Activated CD4-positive, alpha-beta T cell treated with anti-CD3 and anti-CD28 coated beads, Interleukin-2, amount 10 ng/mL, durations not matched to agents 7 days and 5 days (primary cell): Measurements from ENCODE around the gene SLC27A1. TPM values are rescaled to one million over a fixed set of nuclear protein-coding genes. Genes with fewer than 3 reads are reported as not detected.
"Not testable (repeated sequence)": the region's sequence is repeated elsewhere in the genome, so short reads cannot be mapped to it uniquely, and the experiment has no call there.

ENCODE experiments used
- CTCF ChIA-PET: fragments of 350-600 bp; sonication (Branson Sonifier 250); formaldehyde crosslinking; loops from one replicate; lab custom pipeline; 2021; ENCODE audit warnings: antibody characterized with exemption; lab: Charles Lee
- POLR2A ChIA-PET: fragments of 350-600 bp; sonication (Branson Sonifier 250); formaldehyde crosslinking; loops from one replicate; lab custom pipeline; 2021; ENCODE audit warnings: antibody characterized with exemption; lab: Charles Lee
- DNase-seq: peaks from one replicate; pipeline ENCODE4 v3.0.0-alpha.2; 2020
- H3K27ac Mint-ChIP-seq: one replicate; pipeline ENCODE4 v1.8.0; 2021; ENCODE audit warnings: mild to moderate bottlenecking, moderate library complexity, mixed read lengths
- H3K27me3 Mint-ChIP-seq: one replicate; pipeline ENCODE4 v1.8.0; 2021; ENCODE audit warnings: mixed read lengths
- H3K36me3 Mint-ChIP-seq: one replicate; pipeline ENCODE4 v1.8.0; 2021; ENCODE audit warnings: low read depth, mixed read lengths
- H3K4me1 Mint-ChIP-seq: one replicate; pipeline ENCODE4 v1.8.0; 2021; ENCODE audit warnings: mixed read lengths
- H3K4me3 Mint-ChIP-seq: one replicate; pipeline ENCODE4 v1.8.0; 2021; ENCODE audit warnings: mild to moderate bottlenecking, moderate library complexity, mixed read lengths
- H3K9me3 Mint-ChIP-seq: one replicate; pipeline ENCODE4 v1.8.0; 2021; ENCODE audit warnings: mixed read lengths
- total RNA-seq, 2 experiments: library from RNA; stranded (reverse); gene quantifications; one replicate each; pipeline ENCODE4 v1.2.3, GENCODE V29; 2021

SLC27A1 gene
- total RNA-seq, 2 experiments from 2014 or later: 2.1 to 2.8 TPM

- Mint-ChIP-seq H3K4me1 (peaks cover 25% of the 10 kb centered on the region), H3K9me3 (no peaks in the 10 kb centered on the region), H3K4me3 (no peak overlapping the region), H3K36me3 (no peaks in the 10 kb centered on the region), H3K27ac (no peak overlapping the region), H3K27me3 (peaks cover 11% of the 10 kb centered on the region)
- POLR2A ChIA-PET: no interaction called here
- CTCF ChIA-PET: interaction anchor here (1.1 to 2.6 kb wide), 4 partner anchors 29 to 76 kb away, joined by 3 to 7 read pairs (median 3); no protein-coding TSS in a partner anchor
- DNase-seq: no peak
Observed at GRCh38 chr19:17467471-17468301, 2.6 kb upstream of the SLC27A1 start.

- Mint-ChIP-seq H3K9me3 (no peaks in the 10 kb centered on the region), H3K27ac (no peak overlapping the region), H3K36me3 (no peaks in the 10 kb centered on the region), H3K27me3 (peaks cover 11% of the 10 kb centered on the region), H3K4me1 (peaks cover 32% of the 10 kb centered on the region), H3K4me3 (peak overlapping the region; percentile 87)
- POLR2A ChIA-PET: no interaction called here
- CTCF ChIA-PET: interaction anchor here (1.2 to 1.5 kb wide), 2 partner anchors 14 to 55 kb away, joined by 3 read pairs; no protein-coding TSS in a partner anchor
- no peak for DNase-seq
Observed at GRCh38 chr19:17468302-17469091, 1.8 kb upstream of the SLC27A1 start.

GRCh38 chr19:17469092-17469480, 1.2 kb upstream of the SLC27A1 start:
- Mint-ChIP-seq H3K4me3 (peak overlapping the region; percentile 87), H3K9me3 (no peaks in the 10 kb centered on the region), H3K36me3 (no peaks in the 10 kb centered on the region), H3K4me1 (peaks cover 32% of the 10 kb centered on the region), H3K27me3 (peaks cover 9% of the 10 kb centered on the region), H3K27ac (peak overlapping the region; percentile 91)
- DNase-seq: no peak
- ChIA-PET POLR2A (no interaction called here), CTCF (interaction anchor here (1.2 kb wide), 1 partner anchor 14 kb away, joined by 3 read pairs; no protein-coding TSS in a partner anchor)

- ChIA-PET CTCF (interaction anchor here (1.2 kb wide), 1 partner anchor 15 kb away, joined by 3 read pairs; no protein-coding TSS in a partner anchor), POLR2A (interaction anchor here (0.6 kb wide), 1 partner anchor 447 kb away, joined by 4 read pairs; no protein-coding TSS in a partner anchor)
Observed at GRCh38 chr19:17469481-17470067, 750 bp upstream of the SLC27A1 start.

GRCh38 chr19:17471410-17472125, 1.2 kb downstream of the SLC27A1 start:
- Mint-ChIP-seq H3K27ac (no peak overlapping the region), H3K36me3 (no peaks in the 10 kb centered on the region), H3K9me3 (no peaks in the 10 kb centered on the region), H3K4me1 (peaks cover 28% of the 10 kb centered on the region), H3K27me3 (peaks cover 8% of the 10 kb centered on the region), H3K4me3 (peak overlapping the region; percentile 87)
- DNase-seq: no peak
- CTCF ChIA-PET: interaction anchor here (0.8 to 1.7 kb wide), 5 partner anchors 24 to 86 kb away, joined by 3 to 8 read pairs (median 4); partner anchors contain the start of gene PGLS
- POLR2A ChIA-PET: interaction anchor here (0.6 kb wide), 1 partner anchor 379 kb away, joined by 3 read pairs; no protein-coding TSS in a partner anchor

More at GRCh38 chr19:17469481-17470067, 750 bp upstream of the SLC27A1 start:
- Mint-ChIP-seq H3K27me3 (peaks cover 8% of the 10 kb centered on the region), H3K9me3 (no peaks in the 10 kb centered on the region), H3K4me3 (peak overlapping the region; percentile 87), H3K36me3 (no peaks in the 10 kb centered on the region), H3K4me1 (peaks cover 32% of the 10 kb centered on the region), H3K27ac (peak overlapping the region; percentile 91)
- DNase-seq: peak; percentile 94

- DNase-seq: peak; percentile 30
- POLR2A ChIA-PET: no interaction called here
- H3K36me3 Mint-ChIP-seq: no peaks in the 10 kb centered on the region
- H3K27ac Mint-ChIP-seq: peak overlapping the region; percentile 38
- peaks cover 6% of the 10 kb centered on the region for H3K27me3 Mint-ChIP-seq
- H3K9me3 Mint-ChIP-seq: no peaks in the 10 kb centered on the region
- CTCF ChIA-PET: interaction anchor here (1.7 kb wide), 1 partner anchor 23 kb away, joined by 8 read pairs; no protein-coding TSS in a partner anchor
- H3K4me3 Mint-ChIP-seq: no peak overlapping the region
- H3K4me1 Mint-ChIP-seq: peaks cover 26% of the 10 kb centered on the region
Observed at GRCh38 chr19:17473041-17473440, 2.7 kb downstream of the SLC27A1 start.

GRCh38 chr19:17475011-17475540, 4.8 kb downstream of the SLC27A1 start:
- H3K4me3 Mint-ChIP-seq, H3K27ac Mint-ChIP-seq, H3K27me3 Mint-ChIP-seq, DNase-seq, H3K36me3 Mint-ChIP-seq, POLR2A ChIA-PET, H3K9me3 Mint-ChIP-seq: not testable (repeated sequence)
- CTCF ChIA-PET: interaction anchor here (0.6 to 2.0 kb wide), 3 partner anchors 21 to 144 kb away, joined by 3 to 9 read pairs (median 4); no protein-coding TSS in a partner anchor
- peaks cover 13% of the 10 kb centered on the region for H3K4me1 Mint-ChIP-seq

GRCh38 chr19:17475541-17476115, 5.3 kb downstream of the SLC27A1 start:
- DNase-seq: no peak
- CTCF ChIA-PET: interaction anchor here (0.6 to 2.0 kb wide), 3 partner anchors 20 to 144 kb away, joined by 3 to 9 read pairs (median 4); no protein-coding TSS in a partner anchor
- H3K27me3 Mint-ChIP-seq: peaks cover 4% of the 10 kb centered on the region
- H3K27ac Mint-ChIP-seq: no peak overlapping the region
- no peak overlapping the region for H3K4me3 Mint-ChIP-seq
- no peaks in the 10 kb centered on the region for H3K36me3 Mint-ChIP-seq
- POLR2A ChIA-PET: no interaction called here
- no peaks in the 10 kb centered on the region for H3K9me3 Mint-ChIP-seq
- peaks cover 13% of the 10 kb centered on the region for H3K4me1 Mint-ChIP-seq

GRCh38 chr19:17479325-17479791, 9.0 kb downstream of the SLC27A1 start:
- no peak overlapping the region for H3K27ac Mint-ChIP-seq
- H3K4me3 Mint-ChIP-seq: no peak overlapping the region
- no peak for DNase-seq
- no peaks in the 10 kb centered on the region for H3K27me3 Mint-ChIP-seq
- POLR2A ChIA-PET: no interaction called here
- H3K9me3 Mint-ChIP-seq: no peaks in the 10 kb centered on the region
- H3K36me3 Mint-ChIP-seq: no peaks in the 10 kb centered on the region
- CTCF ChIA-PET: interaction anchor here (0.7 to 1.9 kb wide), 2 partner anchors 16 to 46 kb away, joined by 3 to 6 read pairs; no protein-coding TSS in a partner anchor
- no peaks in the 10 kb centered on the region for H3K4me1 Mint-ChIP-seq

- DNase-seq: no peak
- Mint-ChIP-seq H3K36me3 (no peaks in the 10 kb centered on the region), H3K27me3 (no peaks in the 10 kb centered on the region), H3K4me3 (no peak overlapping the region), H3K4me1 (no peaks in the 10 kb centered on the region), H3K27ac (no peak overlapping the region), H3K9me3 (no peaks in the 10 kb centered on the region)
- POLR2A ChIA-PET: no interaction called here
- CTCF ChIA-PET: interaction anchor here (3.7 kb wide), 1 partner anchor 14 kb away, joined by 20 read pairs; no protein-coding TSS in a partner anchor
Observed at GRCh38 chr19:17481986-17482385, 11.7 kb downstream of the SLC27A1 start.
